ENCODE measurements around the gene S100A2.
"Not testable (repeated sequence)": the region's sequence is repeated elsewhere in the genome, so short reads cannot be mapped to it uniquely, and the experiment has no call there.

S100A2 gene

DNA sequence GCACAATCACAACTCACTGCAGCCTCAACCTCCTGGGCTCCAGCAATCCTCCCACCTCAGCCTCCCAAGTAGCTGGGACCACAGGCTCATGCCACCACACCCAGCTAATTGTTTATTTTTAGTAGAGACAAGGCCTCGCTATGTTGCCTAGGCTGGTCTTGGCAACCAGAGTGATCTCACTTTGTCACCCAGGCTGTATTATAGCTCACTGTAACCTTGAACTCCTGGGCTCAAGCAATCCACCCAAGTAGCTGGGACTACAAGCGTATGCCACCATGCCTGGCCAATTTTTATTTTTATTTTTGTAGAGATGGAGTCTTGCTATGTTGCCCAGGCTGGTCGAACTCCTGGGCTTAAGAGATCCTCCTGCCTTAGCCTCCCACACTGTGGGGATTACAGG lies 3.6 kb downstream of the S100A2 start:
- not testable (repeated sequence) for DNase-seq

DNA sequence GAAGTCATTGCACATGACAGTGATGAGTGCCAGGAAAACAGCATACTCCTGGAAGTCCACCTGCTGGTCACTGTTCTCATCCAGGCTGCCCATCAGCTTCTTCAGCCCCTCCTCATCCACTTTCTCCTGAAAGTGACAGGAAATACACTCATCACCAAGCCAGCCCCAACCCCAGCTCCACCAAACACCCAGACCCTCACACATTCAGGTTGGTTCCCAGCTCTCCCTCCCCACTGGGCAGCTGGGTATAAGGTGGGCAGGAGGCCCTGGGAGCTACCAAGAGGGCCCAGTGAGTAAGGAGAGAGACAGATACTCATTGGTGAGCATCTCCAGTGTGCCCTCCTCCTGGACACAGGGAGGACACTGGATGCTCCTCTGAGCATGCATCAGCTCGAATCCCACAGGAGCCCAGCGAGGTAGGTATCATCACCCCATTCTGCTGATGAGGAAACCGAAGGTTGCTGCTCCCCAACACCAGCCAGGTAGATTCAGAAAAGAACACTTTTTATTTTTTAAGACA lies 4.1 kb downstream of the S100A2 start:
- DNase-seq: no peak

GRCh38 chr1:153560771-153561465 lies 4.7 kb downstream of the S100A2 start:
- no peak for DNase-seq

DNA sequence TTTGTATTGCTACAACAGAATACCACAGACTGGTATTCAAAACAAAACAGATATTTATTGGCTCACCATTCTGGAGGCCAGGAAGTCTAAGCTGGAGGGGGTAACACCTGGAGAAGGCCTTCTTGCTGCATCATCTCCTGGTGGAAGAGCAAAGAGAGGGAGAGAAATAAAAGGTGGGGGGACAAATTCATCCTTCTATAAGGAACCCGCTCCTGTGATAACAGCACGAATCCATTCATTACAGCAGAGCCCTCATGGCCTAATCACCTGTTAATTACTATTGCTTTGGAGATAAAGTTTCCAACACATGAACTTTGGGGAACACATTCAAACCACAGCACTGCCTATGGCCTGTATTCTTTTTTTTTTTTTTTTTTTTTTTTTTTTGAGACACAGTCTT lies 5.4 kb downstream of the S100A2 start:
- DNase-seq: no peak

DNA sequence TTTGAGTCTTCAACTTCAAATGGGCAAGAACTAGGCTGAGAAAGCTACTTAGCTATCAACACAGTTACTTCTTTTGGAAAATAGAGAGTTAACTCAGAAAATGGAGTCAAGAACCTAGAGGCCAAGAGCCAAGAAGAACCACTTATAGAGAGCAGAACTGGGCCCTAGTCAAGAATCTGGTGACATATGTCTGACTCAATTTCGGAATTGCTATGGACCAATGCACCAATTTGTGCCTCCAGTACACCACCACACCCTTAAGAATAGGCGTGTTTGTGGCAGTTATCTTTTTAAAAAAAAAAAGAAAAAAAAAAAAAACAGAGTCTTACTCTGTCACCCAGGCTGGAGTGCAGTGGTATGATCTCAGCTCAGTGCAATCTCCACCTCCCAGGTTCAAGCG lies 7.8 kb downstream of the S100A2 start:
- DNase-seq: no peak

GRCh38 chr1:153556348-153556747 lies 9.3 kb downstream of the S100A2 start:
- no peak for DNase-seq

- DNase-seq: no peak
Observed at GRCh38 chr1:153553830-153554541, 11.7 kb downstream of the S100A2 start.

GRCh38 chr1:153553096-153553495 lies 12.5 kb downstream of the S100A2 start:
- no peak for DNase-seq

DNA sequence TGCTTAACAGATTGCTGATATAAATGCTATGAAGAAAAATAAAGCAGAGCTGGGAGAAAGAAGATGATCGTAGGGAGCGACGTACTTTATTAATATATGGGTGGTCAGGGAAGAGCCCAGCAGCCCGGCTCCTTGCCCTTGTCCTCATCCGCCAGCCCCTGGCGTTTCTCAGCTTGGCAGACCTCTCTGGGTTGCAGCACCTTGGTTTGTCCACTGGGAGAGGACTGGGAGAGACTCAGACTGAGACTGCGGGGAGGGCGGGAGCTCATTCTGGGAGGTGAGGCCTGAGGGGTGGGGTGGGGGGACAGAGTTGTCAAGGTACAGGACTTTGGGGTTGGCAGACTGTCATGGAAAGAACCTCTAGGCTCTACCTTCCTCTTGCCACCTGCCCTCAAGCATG lies 13.3 kb downstream of the S100A2 start:
- DNase-seq: no peak

- DNase-seq: no peak
Observed at GRCh38 chr1:153550827-153551500, 14.7 kb downstream of the S100A2 start.

DNA sequence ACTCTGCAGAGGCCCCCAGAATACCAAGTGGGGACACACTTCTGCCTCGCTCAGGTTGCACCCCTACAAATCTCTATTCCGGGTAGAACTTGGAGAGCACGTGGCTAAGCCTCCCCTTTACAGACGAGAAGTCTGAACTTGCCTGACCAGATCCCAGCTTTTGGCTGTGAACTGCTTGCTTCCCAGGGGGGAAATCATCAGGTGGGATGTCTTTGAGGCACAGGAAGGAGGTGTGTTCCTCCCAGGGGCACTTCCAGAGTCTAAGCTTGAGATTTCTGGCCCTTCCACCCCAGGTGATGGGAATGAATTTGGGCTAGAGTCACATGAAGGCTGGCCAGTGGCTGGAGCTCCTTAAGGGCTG lies 15.3 kb downstream of the S100A2 start:
- no peak for DNase-seq

GRCh38 chr1:153549741-153550397 lies 15.8 kb downstream of the S100A2 start:
- DNase-seq: peak in 2 of 3 experiments; percentile 28 to 55

- no peak for DNase-seq
Observed at GRCh38 chr1:153548722-153549688, 16.6 kb downstream of the S100A2 start, which contains the start of gene S100A3. Gene S100A3, minus strand, starts transcription at chr1:153549258. Its CDS starts 773 bp downstream, at chr1:153548485.

DNA sequence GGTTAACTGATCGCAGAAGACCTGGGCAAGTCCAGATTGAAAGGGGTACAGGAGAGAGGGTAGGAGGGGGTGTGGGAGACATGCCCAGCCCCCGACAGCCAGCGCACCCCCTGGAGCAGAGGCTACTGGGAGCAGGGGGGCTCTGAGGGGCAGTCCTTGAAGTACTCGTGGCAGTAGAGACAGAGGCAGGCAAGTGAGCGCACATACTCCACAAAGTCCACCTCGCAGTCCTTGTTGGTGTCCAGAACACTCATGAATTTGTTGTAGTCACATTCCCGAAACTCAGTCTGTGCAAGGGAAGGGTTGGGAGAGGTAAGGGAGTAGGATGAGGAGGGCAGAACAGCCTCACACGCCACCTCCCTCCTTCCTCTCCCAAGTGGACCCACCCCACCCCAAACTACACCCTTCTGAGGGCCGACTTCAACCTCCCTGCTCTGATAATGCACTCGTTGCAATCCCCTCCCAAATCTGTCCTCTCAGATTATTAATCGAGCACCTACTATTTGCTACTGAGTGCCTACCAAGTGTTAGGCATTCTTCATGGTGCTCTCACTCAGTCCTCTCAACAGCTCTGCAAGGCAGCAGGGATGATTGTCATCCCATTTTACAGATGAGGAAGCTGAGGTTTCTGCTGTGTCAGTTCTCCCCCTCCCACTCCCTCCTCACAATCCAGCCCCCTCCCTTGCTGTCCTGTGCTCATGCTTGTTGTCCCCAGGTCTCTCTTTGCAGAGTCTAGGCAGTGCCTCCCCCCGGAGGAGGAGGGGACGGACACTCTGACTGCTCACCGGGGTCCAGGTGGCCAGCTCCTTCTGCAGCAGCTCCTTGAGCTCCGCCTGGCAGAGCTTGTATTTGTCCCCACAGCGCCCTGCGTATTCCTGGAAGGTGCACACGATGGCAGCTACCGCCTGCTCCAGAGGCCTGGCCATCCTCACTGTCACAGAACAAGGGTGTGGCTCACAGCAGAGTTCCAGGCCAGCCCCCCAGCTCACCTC lies 17.8 kb downstream of the S100A2 start:
- DNase-seq: no peak

DNA sequence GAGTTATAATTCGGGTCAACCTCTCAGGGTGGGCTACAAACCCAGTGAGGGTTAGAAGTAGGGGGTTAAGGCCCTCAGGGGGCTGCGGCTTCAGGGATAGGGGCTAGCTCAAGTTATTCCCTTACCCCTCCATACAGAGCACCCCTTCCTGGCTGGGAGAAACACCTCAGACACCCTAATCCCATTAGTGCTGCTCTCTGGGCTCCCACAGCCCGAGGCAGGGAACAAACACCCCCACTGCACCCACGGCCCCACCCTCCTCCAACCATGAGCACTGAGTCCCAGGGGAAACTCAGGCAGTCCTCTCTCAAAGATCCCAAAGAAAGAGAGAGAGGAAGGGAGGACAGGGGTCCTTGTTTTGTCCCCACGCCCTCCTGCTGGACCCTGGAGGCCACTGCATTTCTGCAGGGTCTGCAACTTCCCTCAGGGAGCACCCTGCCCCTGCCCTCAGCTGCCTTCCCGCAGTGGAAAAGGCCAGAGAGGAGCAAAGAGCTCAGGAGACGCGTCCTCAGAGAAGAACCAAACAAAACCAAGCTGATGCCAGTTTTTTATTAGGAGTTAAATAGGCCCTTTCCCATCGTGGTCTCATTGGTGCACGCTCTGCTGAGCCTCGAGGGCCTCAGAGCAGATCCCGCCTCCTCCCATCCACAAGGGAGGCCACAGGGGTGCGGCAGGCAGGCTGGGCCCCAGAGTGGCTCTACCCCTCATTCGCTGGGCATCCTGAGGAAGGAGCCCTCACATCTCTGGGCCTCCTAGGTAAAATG lies 18.7 kb downstream of the S100A2 start:
- DNase-seq: peak in 1 of 3 experiments; percentile 93

DNA sequence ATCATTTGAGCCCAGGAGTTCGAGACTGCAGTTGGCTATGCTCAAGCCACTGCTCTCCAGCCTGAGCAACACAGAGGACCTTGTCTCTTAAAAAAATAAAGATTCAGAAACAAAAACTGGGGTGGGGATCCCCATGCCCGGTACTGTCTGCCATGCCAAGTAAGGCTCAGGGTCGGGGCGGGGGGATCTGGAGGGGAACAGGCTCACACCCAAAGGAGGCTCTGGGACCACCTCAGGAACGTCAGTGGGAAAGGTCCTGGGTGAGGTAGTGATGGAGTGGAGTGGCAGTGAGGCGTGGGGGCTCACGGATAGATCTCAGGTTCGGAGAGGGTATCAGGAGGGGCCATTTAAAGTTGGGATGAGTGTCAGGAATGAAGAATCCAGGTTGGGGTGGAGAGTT lies 19.3 kb downstream of the S100A2 start:
- DNase-seq: no peak

DNA sequence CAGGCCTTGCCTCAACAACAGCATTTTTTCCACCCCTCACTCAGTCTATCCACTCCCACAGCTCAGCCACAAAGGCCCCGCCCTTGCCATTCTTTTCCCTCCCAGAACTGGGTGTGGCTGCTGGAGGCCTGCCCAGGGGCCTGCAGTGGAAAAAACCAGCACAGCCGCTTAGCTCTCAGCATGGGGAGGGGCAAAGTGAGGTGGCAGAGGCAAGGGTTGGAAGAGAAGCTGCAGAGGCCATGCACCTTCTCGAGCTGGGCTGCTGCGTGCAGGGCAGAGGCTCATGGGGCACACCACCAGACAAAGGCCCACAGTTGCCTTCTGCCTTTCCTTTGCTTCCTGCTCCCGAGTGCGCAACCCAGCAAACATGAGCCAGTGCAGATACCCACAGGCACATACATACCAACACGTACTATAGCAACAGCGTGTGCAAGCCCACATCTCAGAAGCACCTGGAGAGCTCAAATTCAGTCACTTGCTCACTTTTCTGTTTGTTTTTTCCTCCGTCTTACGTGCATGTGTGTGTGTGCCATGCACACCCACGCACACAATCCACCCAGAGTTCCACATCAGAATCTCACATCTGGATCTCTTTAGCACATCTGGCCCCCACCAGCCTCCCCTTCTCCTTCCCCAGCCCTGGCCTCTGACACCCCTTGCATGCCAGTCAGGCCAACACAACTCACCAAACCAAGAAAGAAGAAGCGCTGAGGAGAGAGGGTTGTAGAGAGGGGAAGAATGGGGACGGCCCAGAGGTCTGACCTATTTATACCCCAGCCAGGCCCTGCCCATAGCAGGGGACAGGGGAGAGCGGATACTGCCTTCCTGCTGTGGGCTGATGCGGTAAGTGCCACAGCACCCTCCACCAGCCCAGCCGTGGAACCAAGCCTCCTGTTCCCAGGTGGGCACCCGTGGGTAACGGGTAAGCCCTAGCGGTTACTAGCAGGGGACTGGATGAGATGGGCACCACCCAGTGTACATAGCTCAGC lies 20.3 kb downstream of the S100A2 start, which contains the start of gene S100A4:
TSS of gene S100A4 (minus strand) at position 740 of the 989 bp plus-strand sequence. CDS start 1,012 bp downstream, outside the sequence.
- DNase-seq: peak; percentile 74 to 99 (median 81)

- no peak for DNase-seq
Observed at GRCh38 chr1:153544453-153545066, 21.1 kb downstream of the S100A2 start.

Measured in NCI-H1417 (cell line).